ENCODE data around the gene IL36RN. TPM values are rescaled to one million over a fixed set of nuclear protein-coding genes. Genes with fewer than 3 reads are reported as not detected.

IL36RN gene
- polyA plus RNA-seq (2011; rRNA removed) (not detected in 2 replicates), polyA plus RNA-seq (2017; fragmentation: RNase III; extraction: RNeasy Plus Mini Kit Qiagen cat#74134 plus additional on column Dnase treatment) (not detected in 3 replicates), polyA minus RNA-seq (2011; rRNA and poly(A)+ RNA removed) (not detected in 2 replicates)
- not detected in 2 replicates for polyA plus RNA-seq (2012; cell fraction: cytosol; rRNA removed)
- not detected in 2 replicates for polyA plus RNA-seq (2012; cell fraction: nucleus; rRNA removed)

- FAIRE-seq (no peak), ATAC-seq (no peak), DNase-seq (ENCODE audit: low read depth in 1 of 2, low spot score in 1 of 2) (no peak)
- ChIA-PET CTCF (interaction anchor here (0.6 to 1.5 kb wide), 5 partner anchors 9 to 331 kb away, joined by 3 to 6 read pairs (median 3); partner anchors contain the start of gene IL1F10), POLR2A (no interaction called here)
- no peak within 1 kb of the TSS for H3K27ac ChIP-seq
- H3K4me3 ChIP-seq = no peak within 1 kb of the TSS
- no peak for TF ChIP-seq FOXS1 (CRISPR knock-in tag; IDR thresholded peaks at IDR 0.05)
- no peak for TF ChIP-seq EP300 (IDR thresholded peaks at IDR 0.05)
- TF ChIP-seq, protein P1, sequence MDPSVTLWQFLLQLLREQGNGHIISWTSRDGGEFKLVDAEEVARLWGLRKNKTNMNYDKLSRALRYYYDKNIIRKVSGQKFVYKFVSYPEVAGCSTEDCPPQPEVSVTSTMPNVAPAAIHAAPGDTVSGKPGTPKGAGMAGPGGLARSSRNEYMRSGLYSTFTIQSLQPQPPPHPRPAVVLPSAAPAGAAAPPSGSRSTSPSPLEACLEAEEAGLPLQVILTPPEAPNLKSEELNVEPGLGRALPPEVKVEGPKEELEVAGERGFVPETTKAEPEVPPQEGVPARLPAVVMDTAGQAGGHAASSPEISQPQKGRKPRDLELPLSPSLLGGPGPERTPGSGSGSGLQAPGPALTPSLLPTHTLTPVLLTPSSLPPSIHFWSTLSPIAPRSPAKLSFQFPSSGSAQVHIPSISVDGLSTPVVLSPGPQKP (IDR thresholded peaks at IDR 0.05; ENCODE audit: low read depth, low read length) = no peak
- TF ChIP-seq RARB (CRISPR knock-in tag; IDR thresholded peaks at IDR 0.05) = no peak
- TF ChIP-seq BHLHE40 (IDR thresholded peaks at IDR 0.05; ENCODE audit: low read depth, low read length) = no peak
- TF ChIP-seq RCOR1 (IDR thresholded peaks at IDR 0.05; ENCODE audit: low read depth, low read length) = no peak
- no peak for TF ChIP-seq USF2 (IDR thresholded peaks at IDR 0.05)
- no peak for TF ChIP-seq TP53 (CRISPR knock-in tag; IDR thresholded peaks at IDR 0.05)
- TF ChIP-seq EHF (CRISPR knock-in tag; IDR thresholded peaks at IDR 0.05) = no peak
- no peak for TF ChIP-seq KDM1A (IDR thresholded peaks at IDR 0.05; ENCODE audit: low read depth)
- TF ChIP-seq, protein P2, sequence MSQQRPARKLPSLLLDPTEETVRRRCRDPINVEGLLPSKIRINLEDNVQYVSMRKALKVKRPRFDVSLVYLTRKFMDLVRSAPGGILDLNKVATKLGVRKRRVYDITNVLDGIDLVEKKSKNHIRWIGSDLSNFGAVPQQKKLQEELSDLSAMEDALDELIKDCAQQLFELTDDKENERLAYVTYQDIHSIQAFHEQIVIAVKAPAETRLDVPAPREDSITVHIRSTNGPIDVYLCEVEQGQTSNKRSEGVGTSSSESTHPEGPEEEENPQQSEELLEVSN (IDR thresholded peaks at IDR 0.05; ENCODE audit: borderline replicate concordance, low read depth) = no peak
- H3K4me1 ChIP-seq = no peaks in the 10 kb centered on the region
- no peak within 1 kb of the TSS for H3K4me2 ChIP-seq
- peaks cover 16% of the 10 kb centered on the region for H3K9me3 ChIP-seq
- WGBS (ENCODE audit: missing lambda C conversion rate) = 54% methylated on average over 15 of the region's 15 CpGs
Measured at GRCh38 chr2:113058998-113059960, at the start of gene IL36RN. IL36RN (plus strand) TSS chr2:113059198; CDS start chr2:113059439, 241 bp downstream.

DNA sequence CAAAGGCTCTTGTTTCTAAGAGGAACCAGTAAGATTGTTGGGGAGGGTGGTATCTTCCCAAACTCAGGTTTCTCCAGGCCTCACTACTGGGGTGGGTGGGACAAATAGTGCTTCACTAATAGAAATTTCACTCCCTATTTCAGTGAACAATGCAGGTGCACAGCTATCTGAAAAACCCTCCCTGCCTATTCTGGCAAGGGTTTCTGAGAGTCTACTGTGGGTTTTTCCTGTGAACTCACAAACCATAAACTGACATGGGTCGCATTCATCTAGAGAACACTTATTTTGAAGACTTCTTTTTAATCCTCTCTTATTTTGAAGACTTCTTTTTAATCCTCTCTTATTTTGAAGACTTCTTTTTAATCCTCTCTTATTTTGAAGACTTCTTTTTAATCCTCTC lies 49.4 kb upstream of the IL36RN start:
- TF ChIP-seq ZSCAN20 (CRISPR knock-in tag; IDR thresholded peaks at IDR 0.05) = no peak
- Histone ChIP-seq H3K27ac (no peak overlapping the region), H3K4me3 (no peak overlapping the region), H3K9me3 (no peaks in the 10 kb centered on the region; the same call in 2 of the 3 replicates), H3K4me2 (no peak overlapping the region), H3K4me1 (peaks cover 17% of the 10 kb centered on the region)
- POLR2A ChIA-PET = no interaction called here
- DNase-seq (ENCODE audit: low read depth in 1 of 2, low spot score in 1 of 2) = no peak
- WGBS (ENCODE audit: missing lambda C conversion rate) = 70% methylated on average over 1 of the region's 1 CpG
- ATAC-seq = no peak
- CTCF ChIA-PET = interaction anchor here (0.7 kb wide), 3 partner anchors 63 to 153 kb away, joined by 3 read pairs; no protein-coding TSS in a partner anchor
- FAIRE-seq = no peak

GRCh38 chr2:113010088-113010487 lies 48.9 kb upstream of the IL36RN start:
- Histone ChIP-seq H3K4me1 (peaks cover 17% of the 10 kb centered on the region), H3K4me3 (no peak overlapping the region), H3K9me3 (no peaks in the 10 kb centered on the region; the same call in 2 of the 3 replicates), H3K4me2 (0 out of 3 replicates have a peak overlapping the region, but pooled peaks have one; percentile 26), H3K27ac (peak overlapping the region in 1 of 2 experiments; percentile 43; a peak in 1 of 6 replicates)
- FAIRE-seq = no peak
- WGBS (ENCODE audit: missing lambda C conversion rate) = 18% methylated on average over 2 of the region's 2 CpGs
- POLR2A ChIA-PET = no interaction called here
- TF ChIP-seq PBX3 (IDR thresholded peaks at IDR 0.05) (no peak), HDAC2 (IDR thresholded peaks at IDR 0.05) (no peak), EP300 (IDR thresholded peaks at IDR 0.05) (no peak), SREBF2 (IDR thresholded peaks at IDR 0.05) (no peak), HOXB5 (CRISPR knock-in tag; IDR thresholded peaks at IDR 0.05) (no peak), HES2 (IDR thresholded peaks at IDR 0.05) (no peak), RAD21 (conservative IDR thresholded peaks at IDR 0.05 in 1 of 2, IDR thresholded peaks at IDR 0.05 in 1 of 2) (no peak), RARB (CRISPR knock-in tag; IDR thresholded peaks at IDR 0.05) (no peak), EHF (CRISPR knock-in tag; IDR thresholded peaks at IDR 0.05) (no peak)
- peak in 1 of 2 experiments; percentile 44; a peak in 2 of 6 replicates for ATAC-seq
- CTCF ChIA-PET = interaction anchor here (0.7 kb wide), 2 partner anchors 128 to 152 kb away, joined by 3 read pairs; no protein-coding TSS in a partner anchor
- DNase-seq (ENCODE audit: low read depth in 1 of 2, low spot score in 1 of 2) = peak in 1 of 2 experiments; percentile 20

Data from A549 (cell line).